GM11168 (cell line): ENCODE results near the gene CYBB.
"Not testable (repeated sequence)": the region's sequence is repeated elsewhere in the genome, so short reads cannot be mapped to it uniquely, and the experiment has no call there.

Experiments
- in situ Hi-C: fragments of 300-500 bp; cut with MboI; formaldehyde crosslinking; loops from one replicate; pipeline ENCODE4 v1.12.0; 2022; ENCODE audit warnings: low sequenced_read_pairs; ENCODE audit not compliant: unreplicated experiment

CYBB gene

GRCh38 chrX:37779857-37780256 is at the start of gene CYBB:
TSS of gene CYBB (plus strand) at chrX:37780059. CDS start at chrX:37780078, 19 bp downstream.
- in situ Hi-C loops: no loop called here

DNA sequence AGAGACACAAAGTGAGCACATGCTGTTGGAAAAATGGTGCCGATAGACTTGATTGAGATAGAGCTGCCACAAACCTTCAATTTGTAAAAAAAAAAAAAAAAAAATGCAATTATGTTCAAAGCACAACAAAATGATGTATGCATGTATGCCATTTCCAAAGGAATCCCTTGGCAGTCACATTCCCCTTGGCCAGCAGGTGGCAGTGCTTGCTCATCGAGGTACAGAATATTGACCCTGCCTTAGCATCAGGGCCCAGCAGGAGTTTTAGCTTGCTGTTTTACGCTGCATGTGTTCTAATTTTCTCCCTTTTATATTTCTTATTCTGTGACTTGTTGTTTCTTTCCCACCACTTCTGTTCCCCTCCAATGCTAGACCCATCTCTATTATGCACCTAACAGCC is 34.5 kb upstream of the CYBB start:
- in situ Hi-C loops: no loop called here

DNA sequence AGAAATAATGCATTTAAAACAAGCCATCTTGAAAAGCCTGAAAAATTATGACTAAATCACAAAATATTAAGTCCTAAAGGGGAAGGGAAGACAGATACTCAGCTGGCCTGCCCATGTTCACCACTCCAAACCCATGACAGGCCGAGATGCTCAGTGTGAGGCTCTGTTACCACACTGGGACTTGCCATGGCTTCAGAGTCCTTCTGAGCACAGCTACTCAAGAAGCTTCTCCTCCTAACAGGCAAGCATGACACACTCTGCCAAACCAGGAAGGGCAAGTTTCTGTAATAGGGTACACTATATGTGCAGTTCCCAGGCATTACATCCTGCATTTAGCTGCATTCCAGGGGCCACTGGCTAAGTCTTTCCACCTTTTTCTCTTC is 34.0 kb upstream of the CYBB start:
- in situ Hi-C loops: no loop called here

- in situ Hi-C loops: no loop called here
Observed at GRCh38 chrX:37746218-37746941, 33.5 kb upstream of the CYBB start.

- in situ Hi-C loops: no loop called here
Observed at GRCh38 chrX:37746951-37747350, 32.9 kb upstream of the CYBB start.

DNA sequence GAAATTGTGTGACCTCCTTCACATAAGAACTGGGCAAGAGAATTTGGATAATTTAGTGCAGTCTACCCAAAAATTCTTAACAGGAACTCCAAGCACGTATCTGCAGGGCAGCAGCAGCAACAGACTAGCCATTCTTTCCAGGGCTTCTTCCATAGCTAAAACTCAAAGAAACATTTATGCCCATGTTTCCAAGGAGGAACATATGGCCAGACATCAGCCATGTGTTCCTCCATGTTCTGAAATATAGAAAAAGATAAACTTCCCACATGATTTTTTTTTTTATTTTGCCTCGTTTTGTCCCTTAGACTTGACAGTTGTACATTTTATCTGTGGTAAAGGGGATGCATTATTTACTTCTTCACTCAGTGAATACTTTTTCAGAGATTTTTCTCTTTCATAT is 27.6 kb upstream of the CYBB start:
- in situ Hi-C loops: loop anchor here (5.0 kb wide), 1 partner anchor 70 kb away; no protein-coding TSS in a partner anchor

- in situ Hi-C loops: loop anchor here (5.0 kb wide), 1 partner anchor 69 kb away; no protein-coding TSS in a partner anchor
Observed at GRCh38 chrX:37752936-37753335, 26.9 kb upstream of the CYBB start.

- in situ Hi-C loops: loop anchor here (5.0 kb wide), 1 partner anchor 69 kb away; no protein-coding TSS in a partner anchor
Observed at GRCh38 chrX:37753384-37753783, 26.5 kb upstream of the CYBB start.

DNA sequence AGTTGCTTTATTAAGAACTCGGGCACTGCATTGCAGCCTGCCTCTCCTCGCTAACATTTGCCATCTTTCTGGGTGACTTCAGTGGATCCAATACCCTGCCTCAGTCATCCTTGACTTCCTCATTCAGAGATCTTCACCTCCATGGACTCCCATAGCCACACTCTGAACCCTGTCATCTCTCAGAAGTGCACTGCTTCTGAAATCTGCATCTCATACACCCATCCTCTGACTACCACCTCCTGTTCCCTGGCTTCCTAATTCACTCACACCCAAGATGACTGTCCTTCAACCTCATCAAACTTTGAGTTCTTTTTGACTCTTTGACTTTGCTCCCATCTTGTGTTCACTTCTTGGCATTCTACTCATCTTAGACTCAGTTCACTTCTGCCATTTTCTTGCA is 25.3 kb upstream of the CYBB start:
- in situ Hi-C loops: loop anchor here (5.0 kb wide), 1 partner anchor 68 kb away; no protein-coding TSS in a partner anchor

DNA sequence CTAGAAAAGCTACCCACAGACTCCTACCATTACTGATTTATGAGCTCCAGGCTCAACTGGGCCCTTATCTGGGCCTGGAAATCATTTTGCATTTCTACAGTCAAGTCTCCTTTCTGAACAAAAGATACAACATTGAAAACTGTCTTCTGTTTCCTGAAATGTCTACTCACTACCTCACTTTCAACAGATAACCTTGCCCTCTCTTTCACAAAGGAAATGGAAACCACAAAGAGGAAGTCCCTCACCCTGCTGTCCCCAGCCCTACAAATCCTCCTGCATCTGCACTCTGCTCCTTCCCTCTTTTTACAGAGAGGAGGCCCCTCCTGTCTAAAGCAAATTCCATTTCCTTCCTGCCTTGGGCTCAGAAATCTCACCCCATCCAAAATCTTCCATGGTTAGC is 24.8 kb upstream of the CYBB start:
- in situ Hi-C loops: no loop called here

DNA sequence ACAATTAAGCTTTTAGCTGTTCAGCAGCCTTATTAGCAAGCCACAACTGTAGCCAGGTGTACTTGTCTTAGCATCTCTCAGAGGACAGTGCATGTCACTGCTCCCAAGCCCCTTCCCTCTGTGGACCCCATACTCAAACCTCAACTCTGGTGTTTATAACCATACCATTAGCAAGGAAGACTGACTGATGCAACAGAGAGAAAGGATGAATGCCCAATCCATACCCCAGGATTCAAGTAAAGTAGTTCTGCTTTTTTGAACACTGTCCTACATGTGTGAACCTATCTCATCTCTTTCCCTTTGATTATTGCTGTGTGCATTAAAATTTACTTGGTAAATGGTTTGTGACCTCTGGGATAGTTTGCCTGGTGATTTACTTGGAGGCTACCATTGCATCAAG is 22.8 kb upstream of the CYBB start:
- in situ Hi-C loops: no loop called here

- in situ Hi-C loops: no loop called here
Observed at GRCh38 chrX:37759351-37759750, 20.5 kb upstream of the CYBB start.

- in situ Hi-C loops: no loop called here
Observed at GRCh38 chrX:37759878-37760418, 19.9 kb upstream of the CYBB start.

DNA sequence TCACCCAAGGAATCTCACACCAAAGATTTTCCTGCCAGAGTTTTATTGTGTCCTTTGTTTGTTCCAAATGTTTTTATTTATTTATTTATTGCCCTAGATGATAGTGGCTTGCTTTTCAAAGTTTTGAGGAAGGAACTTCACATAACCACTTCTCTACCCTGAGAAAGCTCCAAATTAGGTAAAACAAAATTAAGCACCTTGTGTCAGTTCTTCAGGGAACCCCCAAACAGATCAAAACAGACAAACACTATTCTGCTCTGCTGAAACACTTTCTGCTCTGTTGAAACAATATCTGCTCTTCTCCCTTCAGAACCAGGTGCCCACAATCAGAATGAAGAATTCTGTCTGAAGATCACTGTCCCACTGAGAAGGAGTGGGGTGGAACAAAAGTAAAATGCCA is 16.5 kb upstream of the CYBB start:
- in situ Hi-C loops: no loop called here

- in situ Hi-C loops: no loop called here
Observed at GRCh38 chrX:37765507-37765906, 14.4 kb upstream of the CYBB start.

DNA sequence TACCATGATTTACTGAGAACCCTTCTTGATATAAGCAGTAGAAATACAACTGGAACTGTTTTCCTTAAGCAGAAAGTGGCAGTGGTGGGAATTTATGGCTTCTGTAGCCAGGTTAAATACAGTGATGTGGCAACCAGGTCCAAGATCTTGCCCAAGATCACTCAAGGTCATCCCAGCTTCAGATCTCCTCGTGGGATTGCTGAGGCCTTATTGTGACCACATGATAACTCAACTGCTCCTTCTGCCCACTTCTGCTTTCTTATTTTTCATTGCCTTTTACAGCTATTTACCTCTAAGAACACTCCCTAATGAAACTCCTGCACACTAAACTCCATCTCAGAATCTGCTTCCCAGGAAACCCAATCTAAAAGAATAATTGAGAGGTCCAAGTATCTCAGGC is 12.4 kb upstream of the CYBB start:
- in situ Hi-C loops: no loop called here

DNA sequence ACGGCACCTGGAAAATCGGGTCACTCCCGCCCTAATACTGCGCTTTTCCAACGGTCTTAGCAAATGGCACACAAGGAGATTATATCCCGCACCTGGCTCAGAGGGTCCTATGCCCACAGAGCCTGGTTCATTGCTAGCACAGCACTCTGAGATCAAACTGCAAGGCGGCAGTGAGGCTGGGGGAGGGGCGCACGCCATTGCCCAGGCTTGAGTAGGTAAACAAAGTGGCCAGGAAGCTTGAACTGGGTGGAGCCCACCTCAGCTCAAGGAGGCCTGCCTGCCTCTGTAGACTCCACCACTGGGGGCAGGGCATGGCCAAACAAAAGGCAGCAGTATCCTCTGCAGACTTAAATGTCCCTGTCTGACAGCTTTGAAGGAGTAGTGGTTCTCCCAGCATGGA is 11.0 kb upstream of the CYBB start:
- in situ Hi-C loops: not testable (repeated sequence)

DNA sequence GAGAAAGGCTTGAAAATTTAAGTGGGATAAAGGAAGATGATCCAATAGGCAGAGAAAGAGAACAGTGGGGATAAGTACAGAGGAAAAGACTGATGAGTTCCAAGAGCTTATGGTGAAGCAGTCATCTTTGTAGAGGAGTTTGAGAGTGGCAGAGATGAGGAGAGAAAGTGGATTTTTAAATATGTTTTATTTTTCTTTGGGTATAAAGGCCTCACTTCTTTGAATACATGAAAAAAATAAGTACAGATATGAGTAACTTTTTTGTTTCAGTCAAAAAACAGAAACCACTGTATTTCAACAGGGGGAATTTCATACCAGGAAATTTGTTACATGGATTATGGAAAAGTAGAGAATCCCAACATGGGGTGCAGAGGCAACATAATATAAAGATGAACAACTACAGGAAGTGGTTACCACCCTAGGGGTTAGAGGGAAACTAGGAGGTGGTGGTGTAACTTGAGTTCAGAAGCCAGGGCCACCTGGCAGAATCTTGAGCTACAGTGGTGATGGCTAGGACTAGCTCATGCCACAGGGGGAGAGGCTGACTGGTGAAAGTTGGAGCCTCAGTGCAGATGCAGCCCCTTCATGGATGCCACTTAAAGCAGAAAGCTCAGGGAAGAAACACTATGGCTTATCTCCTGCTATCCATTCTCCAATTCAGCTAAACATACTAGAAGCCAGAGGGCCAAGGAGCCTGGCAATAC is 3.4 kb upstream of the CYBB start:
- in situ Hi-C loops: no loop called here

DNA sequence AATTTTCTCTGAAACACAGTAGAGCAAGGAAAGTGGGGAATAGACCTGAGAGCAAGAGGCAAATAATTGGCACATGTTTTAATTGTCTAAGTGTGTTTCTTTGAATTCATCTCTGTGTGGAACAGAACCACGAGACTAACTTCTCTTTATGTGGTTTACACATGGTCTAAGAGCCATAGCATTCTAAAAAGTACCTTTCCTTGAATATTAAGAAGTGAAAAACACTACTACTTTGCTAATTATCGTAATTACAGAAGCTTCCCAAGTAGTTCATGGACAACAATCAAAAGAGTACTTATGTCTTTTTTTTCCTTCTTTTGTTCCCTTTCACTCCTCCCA is 2.9 kb upstream of the CYBB start:
- in situ Hi-C loops: no loop called here

- in situ Hi-C loops: no loop called here
Observed at GRCh38 chrX:37781081-37781480, 1.2 kb downstream of the CYBB start.

- in situ Hi-C loops: no loop called here
Observed at GRCh38 chrX:37781814-37782213, 2.0 kb downstream of the CYBB start.

DNA sequence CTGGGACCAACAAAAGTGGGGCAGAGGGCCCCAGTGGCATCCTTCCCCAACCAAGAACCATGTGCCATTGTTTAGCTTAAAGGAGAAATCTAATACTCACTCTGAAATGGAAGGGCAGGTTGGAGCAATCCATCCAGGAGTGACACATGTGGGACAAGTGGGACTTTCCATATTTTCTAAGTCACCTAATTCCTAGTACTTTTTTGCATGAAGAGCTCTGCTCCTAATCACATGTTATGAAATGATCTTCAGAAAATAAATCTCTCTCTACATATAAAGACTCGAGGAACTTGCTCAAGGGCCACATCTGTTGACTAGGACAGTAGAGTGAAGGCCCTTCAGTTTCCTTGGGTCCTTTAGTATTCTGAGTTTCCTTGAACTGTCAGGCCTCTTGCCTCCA is 2.5 kb downstream of the CYBB start:
- in situ Hi-C loops: no loop called here
